ENCODE results near the gene NTM.

Gene NTM

GRCh38 chr11:132351050-132351449, 980.6 kb downstream of the NTM start:
- no peak for TF ChIP-seq ZFX (IDR thresholded peaks at IDR 0.05; ENCODE audit: borderline replicate concordance)
- TF ChIP-seq, protein P1, sequence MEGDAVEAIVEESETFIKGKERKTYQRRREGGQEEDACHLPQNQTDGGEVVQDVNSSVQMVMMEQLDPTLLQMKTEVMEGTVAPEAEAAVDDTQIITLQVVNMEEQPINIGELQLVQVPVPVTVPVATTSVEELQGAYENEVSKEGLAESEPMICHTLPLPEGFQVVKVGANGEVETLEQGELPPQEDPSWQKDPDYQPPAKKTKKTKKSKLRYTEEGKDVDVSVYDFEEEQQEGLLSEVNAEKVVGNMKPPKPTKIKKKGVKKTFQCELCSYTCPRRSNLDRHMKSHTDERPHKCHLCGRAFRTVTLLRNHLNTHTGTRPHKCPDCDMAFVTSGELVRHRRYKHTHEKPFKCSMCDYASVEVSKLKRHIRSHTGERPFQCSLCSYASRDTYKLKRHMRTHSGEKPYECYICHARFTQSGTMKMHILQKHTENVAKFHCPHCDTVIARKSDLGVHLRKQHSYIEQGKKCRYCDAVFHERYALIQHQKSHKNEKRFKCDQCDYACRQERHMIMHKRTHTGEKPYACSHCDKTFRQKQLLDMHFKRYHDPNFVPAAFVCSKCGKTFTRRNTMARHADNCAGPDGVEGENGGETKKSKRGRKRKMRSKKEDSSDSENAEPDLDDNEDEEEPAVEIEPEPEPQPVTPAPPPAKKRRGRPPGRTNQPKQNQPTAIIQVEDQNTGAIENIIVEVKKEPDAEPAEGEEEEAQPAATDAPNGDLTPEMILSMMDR (IDR thresholded peaks at IDR 0.05), result no peak
- H3K27ac ChIP-seq, result no peak overlapping the region

DNA sequence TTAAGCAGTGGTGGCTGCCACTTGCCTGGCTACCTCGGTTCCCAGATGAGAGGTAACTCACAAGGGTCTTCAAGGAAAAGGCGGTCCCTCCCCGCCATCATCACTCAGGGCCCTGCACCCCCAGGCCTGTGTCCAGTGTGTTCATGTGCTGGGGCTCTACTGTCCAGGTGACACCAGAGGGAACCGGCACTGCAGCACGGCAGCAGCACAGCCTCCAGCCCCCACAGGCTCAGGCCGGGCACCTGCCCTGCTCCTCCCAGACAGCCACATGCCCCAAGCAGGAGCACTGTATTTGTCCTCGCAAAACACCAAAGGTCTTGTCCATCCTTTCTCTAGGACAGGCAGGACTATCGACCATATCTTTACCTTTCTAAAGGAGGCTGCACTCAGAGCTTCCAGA, 982.1 kb downstream of the NTM start:
- no peak overlapping the region for H3K27ac ChIP-seq
- TF ChIP-seq, protein P1 (IDR thresholded peaks at IDR 0.05), result no peak
- no peak for TF ChIP-seq ZFX (IDR thresholded peaks at IDR 0.05; ENCODE audit: borderline replicate concordance)

DNA sequence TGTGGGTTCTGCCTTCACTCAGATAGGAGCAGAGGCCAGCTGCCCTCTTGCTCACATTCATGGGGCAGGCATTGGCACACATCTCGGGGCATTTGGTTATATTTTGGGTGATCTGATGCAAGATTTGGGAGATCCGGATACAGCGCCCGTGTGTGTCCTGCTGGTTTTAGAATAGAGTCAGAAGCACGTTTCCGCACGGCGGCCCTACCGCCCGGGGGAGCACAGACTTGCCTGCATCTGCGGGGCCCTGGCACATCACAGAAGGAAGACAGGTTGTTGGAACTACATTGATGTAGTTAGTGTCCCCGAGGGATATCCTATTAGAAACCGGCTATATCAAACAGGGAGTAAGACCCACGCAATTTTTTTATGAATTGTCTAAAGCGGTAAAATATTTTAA, 982.8 kb downstream of the NTM start:
- no peak overlapping the region for H3K27ac ChIP-seq
- TF ChIP-seq, protein P1 (IDR thresholded peaks at IDR 0.05), result no peak
- TF ChIP-seq ZFX (IDR thresholded peaks at IDR 0.05; ENCODE audit: borderline replicate concordance), result no peak

GRCh38 chr11:132357811-132358572, 987.6 kb downstream of the NTM start:
- no peak overlapping the region for H3K27ac ChIP-seq
- TF ChIP-seq ZFX (IDR thresholded peaks at IDR 0.05; ENCODE audit: borderline replicate concordance), result no peak
- TF ChIP-seq, protein P1 (IDR thresholded peaks at IDR 0.05), result no peak

DNA sequence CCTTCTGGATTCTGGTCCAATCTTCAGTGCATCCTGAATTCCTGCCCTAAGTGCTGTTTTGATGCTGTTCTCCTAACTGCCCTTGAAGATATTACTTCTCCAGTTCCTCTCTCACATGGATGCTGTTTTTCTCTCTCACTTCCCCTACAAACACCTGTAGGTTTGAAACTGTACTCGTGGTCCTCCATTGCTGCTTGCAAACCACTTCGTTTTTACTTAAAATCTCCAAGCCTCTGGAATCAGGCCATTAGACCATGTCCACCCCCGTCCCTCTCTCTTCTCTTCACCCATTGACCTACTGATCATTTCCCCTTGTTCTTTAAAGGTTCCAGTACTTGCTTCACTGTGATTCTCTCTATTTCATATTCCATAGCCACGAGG, 988.1 kb downstream of the NTM start:
- H3K27ac ChIP-seq, result no peak overlapping the region

GRCh38 chr11:132361011-132361550, 990.7 kb downstream of the NTM start:
- no peak overlapping the region for H3K27ac ChIP-seq
- no peak for TF ChIP-seq ZFX (IDR thresholded peaks at IDR 0.05; ENCODE audit: borderline replicate concordance)
- TF ChIP-seq, protein P1 (IDR thresholded peaks at IDR 0.05), result no peak

More for the DNA sequence above, 988.1 kb downstream of the NTM start:
- no peak for TF ChIP-seq ZFX (IDR thresholded peaks at IDR 0.05; ENCODE audit: borderline replicate concordance)
- TF ChIP-seq, protein P1 (IDR thresholded peaks at IDR 0.05), result no peak

DNA sequence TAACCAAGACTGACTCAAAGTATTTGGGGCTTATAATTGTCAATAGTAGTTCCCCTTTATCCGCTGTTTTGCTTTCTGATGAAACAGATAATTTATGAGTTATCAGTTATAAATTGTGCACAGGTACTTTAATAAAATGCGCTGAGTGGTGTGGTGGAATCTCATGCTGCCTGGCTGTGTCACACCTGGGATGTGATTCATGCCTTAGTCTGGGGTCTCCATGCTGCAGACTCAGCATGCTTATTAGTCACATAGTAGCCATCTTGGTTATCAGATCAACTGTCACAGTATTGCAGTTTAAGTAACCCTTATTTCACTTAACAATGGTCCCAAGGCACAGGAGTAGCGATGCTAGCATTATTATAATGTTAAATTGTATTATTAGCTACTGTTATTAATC, 995.2 kb downstream of the NTM start:
- TF ChIP-seq, protein P1 (IDR thresholded peaks at IDR 0.05), result no peak
- no peak for TF ChIP-seq ZFX (IDR thresholded peaks at IDR 0.05; ENCODE audit: borderline replicate concordance)
- no peak overlapping the region for H3K27ac ChIP-seq
